BJ (cell line): ENCODE measurements around the gene NBPF3. TPM values are rescaled to one million over a fixed set of nuclear protein-coding genes. Genes with fewer than 3 reads are reported as not detected.
A peak's percentile ranks its signal among the peaks of the same experiment; 100 is the strongest.

Experiments
- CTCF ChIA-PET: fragments of 350-600 bp; formaldehyde crosslinking; extraction: SDS; loops from one replicate; lab custom pipeline; 2021; ENCODE audit warnings: antibody characterized with exemption, inconsistent platforms; lab: Yijun Ruan, JAX
- POLR2A ChIA-PET: fragments of 300-600 bp; sonication (Branson Sonifier 250); formaldehyde crosslinking; extraction: SDS; loops from one replicate; lab custom pipeline; 2021; ENCODE audit warnings: antibody characterized with exemption; lab: Charles Lee
- DNase-seq: peaks from one replicate; pipeline ENCODE4 v3.0.0-alpha.2; 2011; ENCODE audit warnings: low read depth
- H3K27me3 ChIP-seq: 2 replicates; pipeline ENCODE4 v1.6.0; 2011; ENCODE audit warnings: low read length; ENCODE audit not compliant: control insufficient read depth, insufficient read depth
- H3K36me3 ChIP-seq: 2 replicates; pipeline ENCODE4 v1.5.1; 2011; ENCODE audit warnings: low read length; ENCODE audit not compliant: control insufficient read depth, insufficient read depth
- H3K4me3 ChIP-seq: 2 replicates; pipeline ENCODE4 v1.5.1; 2011; ENCODE audit warnings: low read depth, mild to moderate bottlenecking, control low read depth, low read length
- CTCF ChIP-seq: IDR thresholded peaks from 2 replicates; pipeline ENCODE4 v1.5.1; 2011; ENCODE audit warnings: low read depth, mild to moderate bottlenecking, control low read depth, inconsistent platforms, low read length, moderate library complexity; ENCODE audit not compliant: insufficient read depth
- polyA plus RNA-seq: library from polyadenylated mRNA; depleted of rRNA; stranded (reverse); fragments of >200 nt; gene quantifications from 2 replicates; pipeline ENCODE4 v1.2.3, GENCODE V29; 2011

The NBPF3 gene
- polyA plus RNA-seq, 1 experiment, result 17.8 TPM

- CTCF ChIA-PET, result interaction anchor here (0.6 to 7.7 kb wide), 19 partner anchors 11 to 511 kb away, joined by 3 to 69 read pairs (median 4); no protein-coding TSS in a partner anchor
- Histone ChIP-seq H3K36me3 (no peaks in the 10 kb centered on the region), H3K4me3 (no peak overlapping the region)
These were observed 71.1 kb downstream of the NBPF3 start for GRCh38 chr1:21510885-21511578.

DNA sequence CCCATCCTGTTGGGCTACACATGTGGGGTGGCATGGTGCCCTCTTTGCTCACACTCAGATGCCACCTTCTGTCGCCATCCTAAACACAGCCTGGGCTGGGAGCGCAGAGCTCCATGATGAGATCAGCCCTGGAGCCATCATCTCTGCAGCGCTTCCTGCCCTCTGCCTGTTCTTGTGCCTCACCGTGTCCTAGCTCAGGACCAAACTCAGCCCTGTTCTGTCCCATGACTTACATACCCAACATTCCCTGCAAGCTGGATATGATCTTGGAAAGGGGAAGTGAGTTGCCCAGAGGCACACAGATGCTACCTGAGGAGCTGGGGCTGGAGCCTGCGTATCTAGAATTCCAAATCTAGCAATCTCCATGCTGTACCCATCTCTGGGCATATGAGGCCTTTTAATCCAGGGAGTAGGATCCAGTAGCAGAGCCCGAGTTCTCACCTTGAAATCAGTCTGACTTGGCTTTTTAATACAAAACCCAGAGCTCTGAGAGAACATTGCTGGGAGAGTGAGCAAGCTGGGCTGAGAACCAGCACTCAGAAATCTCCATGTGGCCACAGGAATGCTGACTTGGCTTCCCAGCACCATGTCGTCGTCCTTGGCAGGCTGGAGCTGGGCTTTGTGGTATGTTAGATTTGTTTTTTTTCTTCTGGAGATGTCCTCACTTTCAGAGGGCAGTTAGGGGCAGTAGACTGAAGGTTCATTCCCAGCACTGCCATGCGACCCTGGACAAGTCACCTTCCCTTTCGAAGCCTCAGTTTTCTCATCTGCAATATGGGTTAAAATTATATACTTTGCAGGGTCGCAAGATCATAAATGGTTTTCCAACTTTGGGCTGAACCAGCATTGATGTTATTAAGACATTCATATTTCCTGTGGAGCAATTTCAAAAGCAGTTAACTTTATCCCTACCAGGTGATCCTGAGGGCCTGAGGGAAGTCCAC, 71.9 kb downstream of the NBPF3 start:
- H3K36me3 ChIP-seq, result no peaks in the 10 kb centered on the region
- CTCF ChIA-PET, result interaction anchor here (0.6 to 7.7 kb wide), 20 partner anchors 12 to 510 kb away, joined by 3 to 69 read pairs (median 4); no protein-coding TSS in a partner anchor
- H3K27me3 ChIP-seq, result peaks cover 17% of the 10 kb centered on the region
- DNase-seq, result peak; percentile 90
- no peak for TF ChIP-seq CTCF
- POLR2A ChIA-PET, result no interaction called here
- no peak overlapping the region for H3K4me3 ChIP-seq

More at GRCh38 chr1:21510885-21511578, 71.1 kb downstream of the NBPF3 start:
- POLR2A ChIA-PET, result no interaction called here
- H3K27me3 ChIP-seq, result peaks cover 18% of the 10 kb centered on the region
- no peak for DNase-seq
- 0 out of 2 replicates have a peak, but pooled peaks have one; percentile 3 for TF ChIP-seq CTCF

DNA sequence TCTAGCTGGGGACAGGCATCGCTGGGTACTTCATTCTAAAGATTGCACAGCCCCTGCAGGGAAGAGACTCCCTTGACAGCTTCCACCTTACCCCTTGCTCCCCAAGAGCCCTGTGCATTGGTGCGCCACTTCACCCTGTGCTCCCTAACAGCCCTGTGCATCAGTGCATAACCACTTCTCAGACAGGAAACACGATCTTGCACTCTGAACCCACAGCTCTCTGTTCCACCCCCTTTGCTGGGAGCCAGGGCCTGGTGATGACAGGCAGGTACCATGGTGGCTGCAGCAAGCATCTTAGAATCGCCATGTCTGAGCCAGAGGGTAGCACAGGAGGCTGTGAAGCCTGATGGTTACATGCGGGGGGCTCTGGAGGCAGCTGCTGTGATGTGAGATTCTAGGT, 74.3 kb downstream of the NBPF3 start:
- Histone ChIP-seq H3K27me3 (peaks cover 10% of the 10 kb centered on the region), H3K36me3 (no peaks in the 10 kb centered on the region), H3K4me3 (no peak overlapping the region)
- ChIA-PET CTCF (interaction anchor here (0.5 to 7.7 kb wide), 3 partner anchors 9 to 58 kb away, joined by 4 to 69 read pairs (median 34); no protein-coding TSS in a partner anchor), POLR2A (no interaction called here)
- DNase-seq, result no peak
- TF ChIP-seq CTCF, result no peak

- Histone ChIP-seq H3K27me3 (no peaks in the 10 kb centered on the region; the same call in 1 of the 2 replicates), H3K36me3 (no peaks in the 10 kb centered on the region), H3K4me3 (no peak overlapping the region)
- ChIA-PET CTCF (interaction anchor here (0.7 to 2.9 kb wide), 5 partner anchors 8 to 147 kb away, joined by 3 to 13 read pairs (median 4); partner anchors contain the start of gene ALPL), POLR2A (no interaction called here)
- no peak for TF ChIP-seq CTCF
- no peak for DNase-seq
These were observed 77.2 kb downstream of the NBPF3 start for GRCh38 chr1:21517161-21517589.
